Thymus (tissue), 11 donors: Measurements from ENCODE around the gene COL15A1. TPM values are rescaled to one million over a fixed set of nuclear protein-coding genes. Genes with fewer than 3 reads are reported as not detected.

ENCODE experiments used
- DNase-seq, 9 donors: peaks; one replicate each; pipeline ENCODE4 v3.0.0-alpha.2; 2013; ENCODE audit warnings: low spot score in 9 of 9, low read depth in 6 of 9, missing footprints in 1 of 9
- H3K27ac ChIP-seq, 2 donors: one replicate each; pipeline ENCODE4 v1.5.1; 2013; ENCODE audit warnings: control low read depth in 1 of 2, low read depth in 1 of 2, low read length in 1 of 2, mild to moderate bottlenecking in 1 of 2, moderate library complexity in 1 of 2
- H3K27me3 ChIP-seq, 2 donors: one replicate each; pipeline ENCODE4 v1.5.1; 2013; ENCODE audit warnings: low read length in 1 of 2; ENCODE audit not compliant: control insufficient read depth in 2 of 2, insufficient read depth in 1 of 2
- H3K36me3 ChIP-seq, 2 donors: one replicate each; pipeline ENCODE4 v1.5.1; 2013; ENCODE audit warnings: low read length in 1 of 2, mild to moderate bottlenecking in 1 of 2, moderate library complexity in 1 of 2; ENCODE audit not compliant: control insufficient read depth in 2 of 2, insufficient read depth in 2 of 2
- H3K4me1 ChIP-seq, 2 donors: one replicate each; pipeline ENCODE4 v1.5.1; 2013; ENCODE audit warnings: low read length in 2 of 2; ENCODE audit not compliant: control insufficient read depth in 2 of 2, insufficient read depth in 2 of 2
- H3K4me3 ChIP-seq, 2 donors: one replicate each; pipeline ENCODE4 v1.5.1; 2013; ENCODE audit warnings: low read length in 2 of 2, control low read depth in 1 of 2, mild to moderate bottlenecking in 1 of 2
- H3K9me3 ChIP-seq, 2 donors: one replicate each; pipeline ENCODE4 v1.5.1; 2013; ENCODE audit warnings: low read length in 1 of 2, mild to moderate bottlenecking in 1 of 2; ENCODE audit not compliant: control insufficient read depth in 2 of 2, insufficient read depth in 1 of 2
- WGBS: extraction: QIAGEN DNeasy Blood & Tissue Kit; methylation state at CpG from one replicate; pipeline ENCODE4 v1.1.7; 2013; 5-methylcytosine and 5-hydroxymethylcytosine counted together
- polyA plus RNA-seq: library from polyadenylated mRNA; stranded (reverse); fragments of 200-250 nt; gene quantifications from one replicate; pipeline ENCODE4 v1.2.3, GENCODE V29; 2013
- total RNA-seq: library from RNA; stranded (reverse); fragments of 120-200 nt; gene quantifications from one replicate; pipeline ENCODE4 v1.2.4, GENCODE V29; 2013
- donor health status: healthy.

Gene COL15A1
- total and polyA plus RNA-seq, 2 donors, result 3.8 to 13.2 TPM

DNA sequence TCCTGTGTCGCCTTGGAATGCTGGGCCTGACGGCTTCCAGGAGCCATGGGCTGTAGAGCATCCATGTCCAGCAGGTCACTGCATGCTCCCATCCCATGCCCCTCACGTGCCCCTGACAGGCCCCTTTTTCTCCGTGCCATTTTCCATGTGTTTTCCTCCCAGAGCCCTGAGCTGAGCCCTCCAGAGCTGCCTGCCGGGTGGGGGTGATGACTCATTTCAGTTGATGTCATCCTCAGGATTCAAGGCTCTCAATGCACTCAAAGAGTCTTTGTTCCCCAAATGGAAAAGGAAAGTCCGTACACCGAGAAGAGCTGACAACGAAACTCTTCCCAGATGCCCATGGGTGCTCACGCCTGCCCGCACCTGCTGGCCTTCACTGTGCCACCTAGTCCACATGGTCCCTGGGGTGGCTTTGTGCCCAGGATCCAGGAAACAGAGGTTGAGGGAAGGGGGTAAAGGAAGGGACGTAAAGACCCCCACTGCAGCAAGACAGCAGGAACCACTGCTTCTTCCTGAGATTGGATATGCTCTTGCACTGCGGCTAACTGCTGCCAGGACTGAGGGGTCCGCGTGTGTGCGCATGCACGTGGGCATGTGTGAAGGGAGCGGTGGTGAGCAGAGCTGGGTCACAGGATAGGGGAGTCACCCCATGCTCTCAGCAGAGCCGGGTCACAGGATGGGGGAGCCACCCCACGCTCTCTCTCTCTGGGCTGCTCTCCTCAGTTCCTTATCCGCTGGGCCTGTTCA lies 27.6 kb downstream of the COL15A1 start:
- no peak overlapping the region for H3K27ac ChIP-seq
- peaks cover 0 to 9% of the 10 kb centered on the region in 2 donors for H3K4me1 ChIP-seq
- H3K27me3 ChIP-seq, result peaks cover 0 to 24% of the 10 kb centered on the region in 2 donors
- WGBS, result 96% methylated on average over 20 of the region's 20 CpGs
- no peaks in the 10 kb centered on the region for H3K36me3 ChIP-seq
- H3K4me3 ChIP-seq, result no peak overlapping the region
- H3K9me3 ChIP-seq, result no peaks in the 10 kb centered on the region
- DNase-seq, result no peak

DNA sequence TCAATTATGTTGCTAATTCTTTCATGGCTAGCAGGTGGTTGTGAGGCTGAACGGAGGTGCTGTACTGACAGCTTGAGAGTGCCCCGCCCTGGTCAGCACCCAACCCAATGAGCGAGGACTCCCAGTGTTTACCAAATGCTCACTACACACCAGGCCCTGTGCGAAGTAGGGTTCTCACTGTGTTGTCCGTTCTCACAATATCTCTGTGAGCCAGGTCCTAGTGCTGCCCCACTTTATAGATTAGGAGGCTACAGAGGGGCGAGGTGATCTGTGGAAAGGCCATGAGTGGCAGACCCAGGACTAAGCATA lies 28.2 kb downstream of the COL15A1 start:
- H3K4me3 ChIP-seq, result no peak overlapping the region
- peaks cover 0 to 9% of the 10 kb centered on the region in 2 donors for H3K4me1 ChIP-seq
- no peak overlapping the region for H3K27ac ChIP-seq
- peaks cover 0 to 27% of the 10 kb centered on the region in 2 donors for H3K27me3 ChIP-seq
- no peaks in the 10 kb centered on the region for H3K36me3 ChIP-seq
- 97% methylated on average over 6 of the region's 6 CpGs for WGBS
- DNase-seq, result no peak
- H3K9me3 ChIP-seq, result no peaks in the 10 kb centered on the region

DNA sequence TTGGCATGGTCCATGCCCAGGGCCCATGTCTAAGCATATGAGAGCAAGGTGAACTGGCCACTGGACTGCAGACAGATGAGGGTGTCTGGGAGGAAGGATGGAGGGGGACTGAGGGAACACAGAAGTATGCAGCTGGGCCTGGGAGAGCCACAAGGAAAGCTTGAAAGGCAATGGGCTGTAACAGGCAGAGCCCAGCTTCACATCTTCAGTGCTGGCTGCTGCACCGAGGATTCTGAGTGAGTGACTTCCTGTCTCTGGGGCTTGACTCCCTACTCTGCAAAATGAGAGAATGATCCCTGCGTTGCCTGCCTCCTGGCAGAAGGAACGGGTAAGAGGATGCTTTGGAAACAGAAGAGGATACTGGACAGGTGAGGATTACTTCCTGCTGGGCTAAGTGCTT lies 29.0 kb downstream of the COL15A1 start:
- H3K4me3 ChIP-seq, result no peak overlapping the region
- no peak overlapping the region for H3K27ac ChIP-seq
- peaks cover 0 to 9% of the 10 kb centered on the region in 2 donors for H3K4me1 ChIP-seq
- no peak for DNase-seq
- no peaks in the 10 kb centered on the region for H3K9me3 ChIP-seq
- H3K36me3 ChIP-seq, result no peaks in the 10 kb centered on the region
- WGBS, result 63% methylated on average over 3 of the region's 3 CpGs
- peaks cover 0 to 33% of the 10 kb centered on the region in 2 donors for H3K27me3 ChIP-seq

DNA sequence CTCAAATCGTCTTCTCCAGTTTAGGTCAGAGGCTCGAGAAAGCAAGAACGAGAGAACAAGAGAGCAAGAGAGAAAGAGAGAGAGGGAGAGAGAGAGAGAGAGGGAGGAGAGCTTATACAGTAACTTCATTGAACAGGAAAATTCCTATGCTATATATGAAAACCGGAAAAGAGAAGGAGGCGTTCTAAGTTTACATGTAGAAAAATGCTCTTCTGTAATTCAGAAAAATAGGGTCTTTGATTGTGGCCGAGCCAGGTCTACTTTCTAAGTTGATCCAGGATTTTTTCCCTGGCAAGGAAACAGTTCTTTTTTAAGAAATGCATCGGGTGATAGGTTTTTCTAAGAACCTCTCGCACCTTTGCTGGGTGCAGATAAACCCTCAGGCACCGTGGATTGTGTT lies 29.5 kb downstream of the COL15A1 start:
- H3K4me3 ChIP-seq, result no peak overlapping the region
- no peaks in the 10 kb centered on the region for H3K9me3 ChIP-seq
- H3K27me3 ChIP-seq, result peaks cover 0 to 37% of the 10 kb centered on the region in 2 donors
- DNase-seq, result no peak
- no peaks in the 10 kb centered on the region for H3K36me3 ChIP-seq
- H3K27ac ChIP-seq, result no peak overlapping the region
- peaks cover 0 to 9% of the 10 kb centered on the region in 2 donors for H3K4me1 ChIP-seq
- 93% methylated on average over 9 of the region's 9 CpGs for WGBS

DNA sequence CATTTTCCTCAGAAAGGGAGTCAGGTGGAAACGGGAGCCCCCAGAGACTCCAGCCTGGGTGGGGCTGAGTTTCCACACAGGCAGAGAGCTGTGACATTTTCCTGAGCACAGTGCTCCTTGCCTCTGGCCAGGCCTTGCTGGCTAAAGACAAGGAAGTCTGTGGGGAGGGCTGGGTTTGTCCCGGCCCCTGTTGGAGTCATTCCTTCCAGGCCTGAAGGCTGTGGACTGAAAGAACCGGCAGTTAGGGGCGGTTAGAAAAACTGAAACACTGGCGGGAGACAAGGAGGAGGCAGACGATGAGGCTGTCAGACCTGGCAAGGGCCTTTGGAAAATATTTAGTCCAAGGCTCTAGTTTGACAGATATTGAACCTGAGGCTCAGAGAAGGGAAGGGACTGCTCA lies 29.9 kb downstream of the COL15A1 start:
- no peaks in the 10 kb centered on the region for H3K36me3 ChIP-seq
- no peak overlapping the region for H3K4me3 ChIP-seq
- H3K9me3 ChIP-seq, result no peaks in the 10 kb centered on the region
- H3K27ac ChIP-seq, result no peak overlapping the region
- 98% methylated on average over 6 of the region's 6 CpGs for WGBS
- H3K27me3 ChIP-seq, result peaks cover 0 to 38% of the 10 kb centered on the region in 2 donors
- no peak for DNase-seq
- peaks cover 0 to 9% of the 10 kb centered on the region in 2 donors for H3K4me1 ChIP-seq

DNA sequence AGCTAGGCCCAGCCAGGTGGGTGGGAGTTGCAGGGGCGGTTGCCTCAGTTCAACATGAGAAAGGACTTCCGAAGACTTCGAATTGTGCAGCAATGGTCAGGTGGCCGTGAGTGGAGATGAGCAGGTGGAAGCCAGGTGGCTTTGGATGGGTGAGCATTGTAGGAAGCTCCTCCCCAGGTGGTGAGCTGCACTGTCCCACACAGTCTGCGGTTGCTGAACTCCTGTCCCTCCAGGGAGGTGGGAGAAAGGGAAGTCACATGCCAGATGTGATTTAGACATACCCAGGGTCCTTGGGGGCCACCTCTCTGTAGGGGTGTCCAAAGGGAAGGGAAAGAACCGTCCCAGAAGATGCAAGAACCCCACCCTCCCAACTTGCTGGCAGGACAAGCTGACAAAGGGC lies 30.4 kb downstream of the COL15A1 start:
- Histone ChIP-seq H3K27ac (no peak overlapping the region), H3K4me3 (no peak overlapping the region), H3K27me3 (peaks cover 0 to 38% of the 10 kb centered on the region in 2 donors), H3K9me3 (no peaks in the 10 kb centered on the region), H3K36me3 (no peaks in the 10 kb centered on the region), H3K4me1 (peaks cover 0 to 9% of the 10 kb centered on the region in 2 donors)
- no peak for DNase-seq
- WGBS, result 87% methylated on average over 6 of the region's 6 CpGs

DNA sequence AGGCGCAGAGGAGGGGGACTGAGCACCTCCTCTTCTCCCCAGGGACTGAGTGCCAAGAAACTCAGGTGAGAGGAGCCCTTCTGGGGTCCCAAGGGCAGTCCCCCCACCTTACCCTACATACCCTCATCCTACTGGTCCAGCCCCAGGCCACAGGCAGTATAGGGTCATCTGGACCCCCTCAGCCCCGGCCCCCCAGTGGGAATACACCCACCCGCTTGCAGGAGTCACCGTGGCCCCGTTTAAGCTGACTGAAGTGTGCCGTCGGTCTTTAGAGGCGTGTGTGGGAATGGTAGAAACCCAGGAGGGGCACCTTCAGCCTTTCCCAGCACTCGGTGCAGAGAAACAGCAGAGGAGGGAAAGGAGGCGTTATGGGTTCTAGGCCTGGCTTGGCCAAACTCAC lies 30.8 kb downstream of the COL15A1 start:
- DNase-seq, result no peak
- WGBS, result 74% methylated on average over 10 of the region's 10 CpGs
- Histone ChIP-seq H3K9me3 (no peaks in the 10 kb centered on the region), H3K27me3 (peaks cover 0 to 38% of the 10 kb centered on the region in 2 donors), H3K36me3 (no peaks in the 10 kb centered on the region), H3K4me1 (peaks cover 0 to 9% of the 10 kb centered on the region in 2 donors), H3K4me3 (no peak overlapping the region), H3K27ac (no peak overlapping the region)

DNA sequence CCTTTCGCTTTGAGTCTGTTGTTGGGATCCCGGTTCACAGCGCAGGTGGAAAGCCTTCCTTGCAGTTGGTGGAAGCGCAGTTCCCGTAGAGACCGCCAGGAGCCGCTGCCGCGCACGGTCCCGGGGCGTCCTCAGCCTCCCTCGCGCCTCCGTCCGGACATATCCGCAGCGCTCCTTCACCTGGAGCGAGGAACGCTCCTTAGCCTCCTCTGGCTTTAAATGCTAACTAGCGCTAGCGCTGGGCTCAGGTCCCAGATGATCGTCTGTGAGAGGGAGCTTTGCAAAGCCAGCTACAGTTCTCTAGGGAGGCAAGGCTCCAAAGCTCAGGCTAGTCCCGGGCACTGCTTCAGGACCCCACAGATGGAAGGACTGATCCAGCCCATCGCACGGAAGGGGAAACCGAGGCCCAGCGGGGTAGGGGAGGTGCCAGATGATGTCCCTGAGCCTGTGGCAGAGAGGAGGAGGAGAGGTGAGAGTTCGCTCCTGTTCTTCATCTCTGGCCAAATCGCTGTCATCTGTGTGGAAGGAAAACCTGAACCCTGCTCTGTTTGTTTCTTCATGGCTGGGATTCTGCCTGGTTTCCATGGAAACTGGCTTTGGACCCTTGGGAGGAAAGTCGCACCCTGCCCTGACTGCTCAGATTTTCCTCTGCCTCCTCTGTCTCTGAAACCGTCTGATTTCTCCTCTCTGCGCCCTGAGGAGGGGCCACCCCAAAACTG lies 31.4 kb downstream of the COL15A1 start:
- Histone ChIP-seq H3K27ac (no peak overlapping the region), H3K4me3 (no peak overlapping the region), H3K36me3 (no peaks in the 10 kb centered on the region), H3K9me3 (no peaks in the 10 kb centered on the region), H3K4me1 (peaks cover 0 to 9% of the 10 kb centered on the region in 2 donors), H3K27me3 (peaks cover 0 to 38% of the 10 kb centered on the region in 2 donors)
- 20% methylated on average over 33 of the region's 33 CpGs for WGBS
- peak; percentile 27 to 82 (median 65) for DNase-seq

DNA sequence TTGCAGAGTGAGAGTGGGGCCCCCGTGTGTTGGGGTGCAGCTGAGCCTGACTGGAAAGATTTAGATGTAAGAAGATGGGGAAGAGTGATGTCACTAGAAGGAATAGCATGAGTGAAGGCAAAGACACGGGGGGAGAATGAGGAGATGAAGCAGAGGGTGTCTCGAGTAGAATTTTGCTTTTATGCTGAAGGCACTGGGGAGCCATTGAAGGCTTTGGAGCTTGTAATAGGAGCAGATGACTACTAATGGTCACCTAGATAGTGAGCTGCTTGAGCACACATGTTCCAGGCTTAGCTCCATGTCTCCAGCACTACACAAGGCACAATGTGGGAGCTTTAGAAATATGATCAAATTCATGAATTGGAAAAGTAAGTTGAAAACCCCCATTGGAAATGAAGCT lies 32.1 kb downstream of the COL15A1 start:
- peaks cover 0 to 41% of the 10 kb centered on the region in 2 donors for H3K27me3 ChIP-seq
- H3K4me3 ChIP-seq, result no peak overlapping the region
- H3K4me1 ChIP-seq, result peaks cover 0 to 9% of the 10 kb centered on the region in 2 donors
- no peaks in the 10 kb centered on the region for H3K36me3 ChIP-seq
- 93% methylated on average over 3 of the region's 3 CpGs for WGBS
- no peak overlapping the region for H3K27ac ChIP-seq
- no peak for DNase-seq
- H3K9me3 ChIP-seq, result no peaks in the 10 kb centered on the region
